MM.1S (cell line): ENCODE results near the gene TBC1D19.

Experiments used
- CTCF ChIP-seq: fragments of 300-600 bp; sonication (generic); IDR thresholded peaks from 2 replicates; pipeline ENCODE4 v1.5.1; 2016; ENCODE audit warnings: antibody characterized with exemption, low read length, mixed read lengths
- EZH2 ChIP-seq: fragments of 300-600 bp; sonication (generic); optimal IDR thresholded peaks from 2 replicates; pipeline ENCODE3; 2017; ENCODE audit warnings: low read depth, mild to moderate bottlenecking, antibody characterized with exemption, low read length, mixed read lengths
- EZH2phosphoT487 ChIP-seq: fragments of 300-600 bp; sonication (generic); IDR thresholded peaks from 2 replicates; pipeline ENCODE4 v1.6.1; 2018; ENCODE audit warnings: antibody characterized with exemption, low read length

GRCh38 chr4:26619784-26620183 lies 35.9 kb downstream of the TBC1D19 start:
- TF ChIP-seq CTCF (no peak), EZH2 (no peak), EZH2phosphoT487 (no peak)
